A549 (cell line): ENCODE measurements around the gene PDE6D.
"Not testable (repeated sequence)": the region's sequence is repeated elsewhere in the genome, so short reads cannot be mapped to it uniquely, and the experiment has no call there.

Experiments used
- RCOR1 ChIP-seq: fragments of 150-350 bp; IDR thresholded peaks from 2 replicates; pipeline ENCODE4 v1.6.1; 2014; ENCODE audit warnings: antibody characterized with exemption, low read length, low read depth
- ZFP36 ChIP-seq: fragments of 450-650 bp; IDR thresholded peaks from 2 replicates; pipeline ENCODE4 v1.6.1; 2014; ENCODE audit warnings: borderline replicate concordance; ENCODE audit not compliant: partially characterized antibody
- TF ChIP-seq, protein P1 (sequence below): fragments of 200-600 bp; sonication (generic); IDR thresholded peaks from 2 replicates; pipeline ENCODE4 v1.6.1; 2016; ENCODE audit warnings: antibody characterized with exemption, mild to moderate bottlenecking, moderate library complexity
- TF ChIP-seq, protein P2 (sequence below): fragments of >200 bp; sonication (Bioruptor Twin); formaldehyde crosslinking; IDR thresholded peaks from 3 replicates; pipeline ENCODE4 v1.5.1; 2016
- TF ChIP-seq, protein P3 (sequence below): fragments of 450-650 bp; IDR thresholded peaks from 2 replicates; pipeline ENCODE4 v1.6.1; 2014; ENCODE audit warnings: antibody characterized with exemption

DNA sequence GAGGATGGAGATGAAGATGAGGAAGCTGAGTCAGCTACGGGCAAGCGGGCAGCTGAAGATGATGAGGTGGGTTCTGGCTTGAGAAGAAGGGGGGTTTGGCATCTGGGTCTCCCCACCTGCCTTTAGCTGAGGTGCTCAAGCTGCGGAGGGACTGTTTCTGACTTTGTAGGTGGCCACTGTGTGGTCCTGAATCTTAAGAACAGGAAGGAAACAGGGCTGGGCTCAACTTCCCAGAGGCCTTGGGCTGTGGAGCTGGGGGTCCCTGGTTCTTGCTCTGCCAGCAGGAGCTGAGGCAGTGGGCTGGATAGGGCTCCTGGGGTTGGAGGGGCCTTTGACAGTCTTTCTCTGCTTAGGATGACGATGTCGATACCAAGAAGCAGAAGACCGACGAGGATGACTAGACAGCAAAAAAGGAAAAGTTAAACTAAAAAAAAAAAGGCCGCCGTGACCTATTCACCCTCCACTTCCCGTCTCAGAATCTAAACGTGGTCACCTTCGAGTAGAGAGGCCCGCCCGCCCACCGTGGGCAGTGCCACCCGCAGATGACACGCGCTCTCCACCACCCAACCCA lies 68.5 kb downstream of the PDE6D start:
- TF ChIP-seq, protein P1, sequence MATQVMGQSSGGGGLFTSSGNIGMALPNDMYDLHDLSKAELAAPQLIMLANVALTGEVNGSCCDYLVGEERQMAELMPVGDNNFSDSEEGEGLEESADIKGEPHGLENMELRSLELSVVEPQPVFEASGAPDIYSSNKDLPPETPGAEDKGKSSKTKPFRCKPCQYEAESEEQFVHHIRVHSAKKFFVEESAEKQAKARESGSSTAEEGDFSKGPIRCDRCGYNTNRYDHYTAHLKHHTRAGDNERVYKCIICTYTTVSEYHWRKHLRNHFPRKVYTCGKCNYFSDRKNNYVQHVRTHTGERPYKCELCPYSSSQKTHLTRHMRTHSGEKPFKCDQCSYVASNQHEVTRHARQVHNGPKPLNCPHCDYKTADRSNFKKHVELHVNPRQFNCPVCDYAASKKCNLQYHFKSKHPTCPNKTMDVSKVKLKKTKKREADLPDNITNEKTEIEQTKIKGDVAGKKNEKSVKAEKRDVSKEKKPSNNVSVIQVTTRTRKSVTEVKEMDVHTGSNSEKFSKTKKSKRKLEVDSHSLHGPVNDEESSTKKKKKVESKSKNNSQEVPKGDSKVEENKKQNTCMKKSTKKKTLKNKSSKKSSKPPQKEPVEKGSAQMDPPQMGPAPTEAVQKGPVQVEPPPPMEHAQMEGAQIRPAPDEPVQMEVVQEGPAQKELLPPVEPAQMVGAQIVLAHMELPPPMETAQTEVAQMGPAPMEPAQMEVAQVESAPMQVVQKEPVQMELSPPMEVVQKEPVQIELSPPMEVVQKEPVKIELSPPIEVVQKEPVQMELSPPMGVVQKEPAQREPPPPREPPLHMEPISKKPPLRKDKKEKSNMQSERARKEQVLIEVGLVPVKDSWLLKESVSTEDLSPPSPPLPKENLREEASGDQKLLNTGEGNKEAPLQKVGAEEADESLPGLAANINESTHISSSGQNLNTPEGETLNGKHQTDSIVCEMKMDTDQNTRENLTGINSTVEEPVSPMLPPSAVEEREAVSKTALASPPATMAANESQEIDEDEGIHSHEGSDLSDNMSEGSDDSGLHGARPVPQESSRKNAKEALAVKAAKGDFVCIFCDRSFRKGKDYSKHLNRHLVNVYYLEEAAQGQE = not testable (repeated sequence)
- TF ChIP-seq, protein P2, sequence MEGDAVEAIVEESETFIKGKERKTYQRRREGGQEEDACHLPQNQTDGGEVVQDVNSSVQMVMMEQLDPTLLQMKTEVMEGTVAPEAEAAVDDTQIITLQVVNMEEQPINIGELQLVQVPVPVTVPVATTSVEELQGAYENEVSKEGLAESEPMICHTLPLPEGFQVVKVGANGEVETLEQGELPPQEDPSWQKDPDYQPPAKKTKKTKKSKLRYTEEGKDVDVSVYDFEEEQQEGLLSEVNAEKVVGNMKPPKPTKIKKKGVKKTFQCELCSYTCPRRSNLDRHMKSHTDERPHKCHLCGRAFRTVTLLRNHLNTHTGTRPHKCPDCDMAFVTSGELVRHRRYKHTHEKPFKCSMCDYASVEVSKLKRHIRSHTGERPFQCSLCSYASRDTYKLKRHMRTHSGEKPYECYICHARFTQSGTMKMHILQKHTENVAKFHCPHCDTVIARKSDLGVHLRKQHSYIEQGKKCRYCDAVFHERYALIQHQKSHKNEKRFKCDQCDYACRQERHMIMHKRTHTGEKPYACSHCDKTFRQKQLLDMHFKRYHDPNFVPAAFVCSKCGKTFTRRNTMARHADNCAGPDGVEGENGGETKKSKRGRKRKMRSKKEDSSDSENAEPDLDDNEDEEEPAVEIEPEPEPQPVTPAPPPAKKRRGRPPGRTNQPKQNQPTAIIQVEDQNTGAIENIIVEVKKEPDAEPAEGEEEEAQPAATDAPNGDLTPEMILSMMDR = not testable (repeated sequence)
- TF ChIP-seq, protein P3, sequence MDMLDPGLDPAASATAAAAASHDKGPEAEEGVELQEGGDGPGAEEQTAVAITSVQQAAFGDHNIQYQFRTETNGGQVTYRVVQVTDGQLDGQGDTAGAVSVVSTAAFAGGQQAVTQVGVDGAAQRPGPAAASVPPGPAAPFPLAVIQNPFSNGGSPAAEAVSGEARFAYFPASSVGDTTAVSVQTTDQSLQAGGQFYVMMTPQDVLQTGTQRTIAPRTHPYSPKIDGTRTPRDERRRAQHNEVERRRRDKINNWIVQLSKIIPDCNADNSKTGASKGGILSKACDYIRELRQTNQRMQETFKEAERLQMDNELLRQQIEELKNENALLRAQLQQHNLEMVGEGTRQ = not testable (repeated sequence)
- not testable (repeated sequence) for TF ChIP-seq RCOR1, ZFP36
